Measurements from ENCODE around the gene REEP2.

REEP2 gene

GRCh38 chr5:138466900-138467710, 28.2 kb downstream of the REEP2 start:
- Histone ChIP-seq H3K4me3 (ENCODE audit: low read length, poor library complexity, severe bottlenecking) (no peak overlapping the region), H3F3A (ENCODE audit: low read depth) (no peaks in the 10 kb centered on the region), H3K79me2 (ENCODE audit: insufficient read depth, low read length) (no peaks in the 10 kb centered on the region), H3K9me3 (ENCODE audit: insufficient read depth, low read depth, low read length) (no peaks in the 10 kb centered on the region), H4K20me1 (ENCODE audit: insufficient read depth, low read length, poor library complexity, severe bottlenecking) (peaks cover 4% of the 10 kb centered on the region), H3K4me1 (ENCODE audit: insufficient read depth, low read length, poor library complexity, severe bottlenecking) (peaks cover 6% of the 10 kb centered on the region), H3K27me3 (ENCODE audit: insufficient read depth, low read length, poor library complexity, severe bottlenecking) (peaks cover 29% of the 10 kb centered on the region), H2AFZ (ENCODE audit: low read length) (no peak overlapping the region), H3K4me2 (ENCODE audit: low read depth, low read length, poor library complexity, severe bottlenecking) (no peak overlapping the region), H3K9ac (ENCODE audit: low read depth, low read length, poor library complexity, severe bottlenecking) (no peak overlapping the region), H3K9me2 (replicated peaks; ENCODE audit: low read depth, low read length) (no peaks in the 10 kb centered on the region), H3K36me3 (ENCODE audit: insufficient read depth, low read length) (no peaks in the 10 kb centered on the region)
- TF ChIP-seq EZH2phosphoT487 (IDR thresholded peaks at IDR 0.05; ENCODE audit: borderline replicate concordance): no peak
- TF ChIP-seq, protein P1, sequence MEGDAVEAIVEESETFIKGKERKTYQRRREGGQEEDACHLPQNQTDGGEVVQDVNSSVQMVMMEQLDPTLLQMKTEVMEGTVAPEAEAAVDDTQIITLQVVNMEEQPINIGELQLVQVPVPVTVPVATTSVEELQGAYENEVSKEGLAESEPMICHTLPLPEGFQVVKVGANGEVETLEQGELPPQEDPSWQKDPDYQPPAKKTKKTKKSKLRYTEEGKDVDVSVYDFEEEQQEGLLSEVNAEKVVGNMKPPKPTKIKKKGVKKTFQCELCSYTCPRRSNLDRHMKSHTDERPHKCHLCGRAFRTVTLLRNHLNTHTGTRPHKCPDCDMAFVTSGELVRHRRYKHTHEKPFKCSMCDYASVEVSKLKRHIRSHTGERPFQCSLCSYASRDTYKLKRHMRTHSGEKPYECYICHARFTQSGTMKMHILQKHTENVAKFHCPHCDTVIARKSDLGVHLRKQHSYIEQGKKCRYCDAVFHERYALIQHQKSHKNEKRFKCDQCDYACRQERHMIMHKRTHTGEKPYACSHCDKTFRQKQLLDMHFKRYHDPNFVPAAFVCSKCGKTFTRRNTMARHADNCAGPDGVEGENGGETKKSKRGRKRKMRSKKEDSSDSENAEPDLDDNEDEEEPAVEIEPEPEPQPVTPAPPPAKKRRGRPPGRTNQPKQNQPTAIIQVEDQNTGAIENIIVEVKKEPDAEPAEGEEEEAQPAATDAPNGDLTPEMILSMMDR (conservative IDR thresholded peaks at IDR 0.05; ENCODE audit: low read length): no peak

- Histone ChIP-seq H3K9ac (ENCODE audit: low read depth, low read length, poor library complexity, severe bottlenecking) (no peak overlapping the region), H3K4me2 (ENCODE audit: low read depth, low read length, poor library complexity, severe bottlenecking) (no peak overlapping the region), H4K20me1 (ENCODE audit: insufficient read depth, low read length, poor library complexity, severe bottlenecking) (peaks cover 4% of the 10 kb centered on the region), H2AFZ (ENCODE audit: low read length) (no peak overlapping the region), H3K9me2 (replicated peaks; ENCODE audit: low read depth, low read length) (no peaks in the 10 kb centered on the region), H3K79me2 (ENCODE audit: insufficient read depth, low read length) (no peaks in the 10 kb centered on the region), H3K27me3 (ENCODE audit: insufficient read depth, low read length, poor library complexity, severe bottlenecking) (peaks cover 29% of the 10 kb centered on the region), H3K4me1 (ENCODE audit: insufficient read depth, low read length, poor library complexity, severe bottlenecking) (peaks cover 6% of the 10 kb centered on the region), H3K4me3 (ENCODE audit: low read length, poor library complexity, severe bottlenecking) (no peak overlapping the region), H3F3A (ENCODE audit: low read depth) (no peaks in the 10 kb centered on the region), H3K9me3 (ENCODE audit: insufficient read depth, low read depth, low read length) (no peaks in the 10 kb centered on the region), H3K36me3 (ENCODE audit: insufficient read depth, low read length) (no peaks in the 10 kb centered on the region)
- TF ChIP-seq, protein P1 (conservative IDR thresholded peaks at IDR 0.05; ENCODE audit: low read length): no peak
- TF ChIP-seq EZH2phosphoT487 (IDR thresholded peaks at IDR 0.05; ENCODE audit: borderline replicate concordance): no peak
These were observed 28.9 kb downstream of the REEP2 start for GRCh38 chr5:138467711-138468132.

DNA sequence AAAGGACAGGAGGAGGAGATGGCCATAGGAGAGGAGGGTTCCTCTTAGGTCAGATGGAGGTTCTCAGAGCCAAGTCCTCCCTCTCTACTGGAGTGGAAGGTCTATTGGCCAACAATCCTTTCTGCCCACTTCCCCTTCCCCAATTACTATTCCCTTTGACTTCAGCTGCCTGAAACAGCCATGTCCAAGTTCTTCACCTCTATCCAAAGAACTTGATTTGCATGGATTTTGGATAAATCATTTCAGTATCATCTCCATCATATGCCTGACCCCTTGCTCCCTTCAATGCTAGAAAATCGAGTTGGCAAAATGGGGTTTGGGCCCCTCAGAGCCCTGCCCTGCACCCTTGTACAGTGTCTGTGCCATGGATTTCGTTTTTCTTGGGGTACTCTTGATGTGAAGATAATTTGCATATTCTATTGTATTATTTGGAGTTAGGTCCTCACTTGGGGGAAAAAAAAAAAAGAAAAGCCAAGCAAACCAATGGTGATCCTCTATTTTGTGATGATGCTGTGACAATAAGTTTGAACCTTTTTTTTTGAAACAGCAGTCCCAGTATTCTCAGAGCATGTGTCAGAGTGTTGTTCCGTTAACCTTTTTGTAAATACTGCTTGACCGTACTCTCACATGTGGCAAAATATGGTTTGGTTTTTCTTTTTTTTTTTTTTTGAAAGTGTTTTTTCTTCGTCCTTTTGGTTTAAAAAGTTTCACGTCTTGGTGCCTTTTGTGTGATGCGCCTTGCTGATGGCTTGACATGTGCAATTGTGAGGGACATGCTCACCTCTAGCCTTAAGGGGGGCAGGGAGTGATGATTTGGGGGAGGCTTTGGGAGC, 29.5 kb downstream of the REEP2 start:
- H3K36me3 ChIP-seq (ENCODE audit: insufficient read depth, low read length): no peaks in the 10 kb centered on the region
- H3K4me3 ChIP-seq (ENCODE audit: low read length, poor library complexity, severe bottlenecking): no peak overlapping the region
- H3K9ac ChIP-seq (ENCODE audit: low read depth, low read length, poor library complexity, severe bottlenecking): no peak overlapping the region
- no peak overlapping the region for H2AFZ ChIP-seq (ENCODE audit: low read length)
- TF ChIP-seq, protein P1 (conservative IDR thresholded peaks at IDR 0.05; ENCODE audit: low read length): no peak
- TF ChIP-seq EZH2phosphoT487 (IDR thresholded peaks at IDR 0.05; ENCODE audit: borderline replicate concordance): no peak
- H4K20me1 ChIP-seq (ENCODE audit: insufficient read depth, low read length, poor library complexity, severe bottlenecking): peaks cover 4% of the 10 kb centered on the region
- H3K9me2 ChIP-seq (replicated peaks; ENCODE audit: low read depth, low read length): no peaks in the 10 kb centered on the region
- peaks cover 29% of the 10 kb centered on the region for H3K27me3 ChIP-seq (ENCODE audit: insufficient read depth, low read length, poor library complexity, severe bottlenecking)
- H3F3A ChIP-seq (ENCODE audit: low read depth): no peaks in the 10 kb centered on the region
- no peaks in the 10 kb centered on the region for H3K79me2 ChIP-seq (ENCODE audit: insufficient read depth, low read length)
- H3K9me3 ChIP-seq (ENCODE audit: insufficient read depth, low read depth, low read length): no peaks in the 10 kb centered on the region
- no peak overlapping the region for H3K4me2 ChIP-seq (ENCODE audit: low read depth, low read length, poor library complexity, severe bottlenecking)
- H3K4me1 ChIP-seq (ENCODE audit: insufficient read depth, low read length, poor library complexity, severe bottlenecking): peaks cover 5% of the 10 kb centered on the region
